Activated CD4-positive, alpha-beta T cell treated with anti-CD3 and anti-CD28 coated beads, Interleukin-2, amount 50 U/mL, for 48 hours (primary cell): ENCODE data around the gene STON2.
"Not testable (repeated sequence)": the region's sequence is repeated elsewhere in the genome, so short reads cannot be mapped to it uniquely, and the experiment has no call there.

Source experiments
- DNase-seq, 2 experiments: peaks; one replicate each; pipeline ENCODE4 v3.0.0-alpha.2; 2020

STON2 gene

GRCh38 chr14:81260732-81261131 lies 139.4 kb downstream of the STON2 start:
- DNase-seq = no peak

- DNase-seq = no peak
These were observed 143.7 kb downstream of the STON2 start for GRCh38 chr14:81256289-81256960.

- DNase-seq = no peak
These were observed 147.8 kb downstream of the STON2 start for GRCh38 chr14:81252278-81252677.

GRCh38 chr14:81247271-81247766 lies 152.8 kb downstream of the STON2 start:
- no peak for DNase-seq

GRCh38 chr14:81246461-81247270 lies 153.5 kb downstream of the STON2 start:
- no peak for DNase-seq

GRCh38 chr14:81245771-81246170 lies 154.4 kb downstream of the STON2 start:
- DNase-seq = no peak

- not testable (repeated sequence) for DNase-seq
These were observed 155.7 kb downstream of the STON2 start for GRCh38 chr14:81244431-81244830.

GRCh38 chr14:81243499-81243898 lies 156.6 kb downstream of the STON2 start:
- no peak for DNase-seq

GRCh38 chr14:81236849-81237248 lies 163.3 kb downstream of the STON2 start:
- DNase-seq = not testable (repeated sequence)

GRCh38 chr14:81236138-81236537 lies 164.0 kb downstream of the STON2 start:
- no peak for DNase-seq

- no peak for DNase-seq
These were observed 165.0 kb downstream of the STON2 start for GRCh38 chr14:81235096-81235495.

GRCh38 chr14:81234278-81234677 lies 165.8 kb downstream of the STON2 start:
- no peak for DNase-seq

GRCh38 chr14:81233615-81234014 lies 166.5 kb downstream of the STON2 start:
- no peak for DNase-seq

- no peak for DNase-seq
These were observed 168.6 kb downstream of the STON2 start for GRCh38 chr14:81231540-81231939.

- no peak for DNase-seq
These were observed 175.9 kb downstream of the STON2 start for GRCh38 chr14:81224222-81224621.

- DNase-seq = not testable (repeated sequence)
These were observed 176.3 kb downstream of the STON2 start for GRCh38 chr14:81223788-81224187.

- no peak for DNase-seq
These were observed 177.4 kb downstream of the STON2 start for GRCh38 chr14:81222691-81223090.

GRCh38 chr14:81222126-81222525 lies 178.0 kb downstream of the STON2 start:
- no peak for DNase-seq

- peak in 1 of 2 experiments; percentile 17 for DNase-seq
These were observed 178.5 kb downstream of the STON2 start for GRCh38 chr14:81221579-81222102.

- peak; percentile 89 to 90 for DNase-seq
These were observed 179.1 kb downstream of the STON2 start, which contains the start of gene GTF2A1 for GRCh38 chr14:81220830-81221578. Gene GTF2A1, minus strand, starts transcription at chr14:81220959. Its CDS starts 441 bp downstream, at chr14:81220518.

GRCh38 chr14:81220580-81220829 lies 179.6 kb downstream of the STON2 start:
- DNase-seq = no peak

GRCh38 chr14:81219759-81220579 lies 180.2 kb downstream of the STON2 start:
- DNase-seq = peak; percentile 34 to 44
